SKM-1 treated with dmso at 0.1 percent for 144 hours (cell line): ENCODE results near the gene MYL12A.

Source experiments
- DNase-seq: peaks from one replicate; lab custom pipeline; 2025; ENCODE audit not compliant: unreplicated experiment; lab: John Stamatoyannopoulos, UW

The MYL12A gene

GRCh38 chr18:3281456-3282400 lies 34.1 kb downstream of the MYL12A start:
- peak; percentile 77 for DNase-seq

GRCh38 chr18:3283253-3283863 lies 35.8 kb downstream of the MYL12A start:
- DNase-seq: no peak

- no peak for DNase-seq
Measured at GRCh38 chr18:3283908-3284307, 36.3 kb downstream of the MYL12A start.

GRCh38 chr18:3284501-3284900 lies 36.9 kb downstream of the MYL12A start:
- DNase-seq: no peak

- DNase-seq: no peak
Measured at GRCh38 chr18:3286159-3286558, 38.6 kb downstream of the MYL12A start.

- no peak for DNase-seq
Measured at GRCh38 chr18:3293196-3293951, 45.8 kb downstream of the MYL12A start.

- DNase-seq: no peak
Measured at GRCh38 chr18:3294435-3295080, 47.0 kb downstream of the MYL12A start.

GRCh38 chr18:3297025-3297984 lies 49.7 kb downstream of the MYL12A start:
- peak; percentile 92 for DNase-seq

- no peak for DNase-seq
Measured at GRCh38 chr18:3304832-3305231, 57.2 kb downstream of the MYL12A start.

- no peak for DNase-seq
Measured at GRCh38 chr18:3305354-3305762, 57.8 kb downstream of the MYL12A start.
